Ishikawa (cell line): ENCODE measurements around the gene IL17RD.

Experiments used
- CREB1 ChIP-seq: IDR thresholded peaks from 2 replicates; pipeline ENCODE4 v1.6.1; 2012; ENCODE audit warnings: low read depth
- EGR1 ChIP-seq: IDR thresholded peaks from 2 replicates; pipeline ENCODE4 v1.6.1; 2012
- EP300 ChIP-seq: IDR thresholded peaks from 2 replicates; pipeline ENCODE4 v1.6.1; 2012; ENCODE audit warnings: borderline replicate concordance
- FOXM1 ChIP-seq: IDR thresholded peaks from 2 replicates; pipeline ENCODE4 v1.6.1; 2012; ENCODE audit warnings: low read depth, borderline replicate concordance
- MAX ChIP-seq: IDR thresholded peaks from 2 replicates; pipeline ENCODE4 v1.6.1; 2012
- NFIC ChIP-seq: IDR thresholded peaks from 2 replicates; pipeline ENCODE4 v1.6.1; 2012
- RAD21 ChIP-seq: IDR thresholded peaks from 2 replicates; pipeline ENCODE4 v1.6.1; 2012; ENCODE audit warnings: low read depth
- REST ChIP-seq: IDR thresholded peaks from 2 replicates; pipeline ENCODE4 v1.6.1; 2012; ENCODE audit warnings: low read depth, mild to moderate bottlenecking
- TAF1 ChIP-seq: IDR thresholded peaks from 2 replicates; pipeline ENCODE4 v1.6.1; 2012; ENCODE audit warnings: low read depth, mild to moderate bottlenecking
- TCF12 ChIP-seq: IDR thresholded peaks from 2 replicates; pipeline ENCODE4 v1.6.1; 2012; ENCODE audit warnings: low read depth
- TEAD4 ChIP-seq: IDR thresholded peaks from 2 replicates; pipeline ENCODE4 v1.6.1; 2012
- YY1 ChIP-seq: IDR thresholded peaks from 2 replicates; pipeline ENCODE4 v1.6.1; 2012; ENCODE audit warnings: low read depth
- ZBTB7A ChIP-seq: IDR thresholded peaks from 2 replicates; pipeline ENCODE4 v1.6.1; 2012; ENCODE audit warnings: low read depth
- TF ChIP-seq, protein P1 (sequence below): IDR thresholded peaks from 2 replicates; pipeline ENCODE4 v1.6.1; 2012

Gene IL17RD

DNA sequence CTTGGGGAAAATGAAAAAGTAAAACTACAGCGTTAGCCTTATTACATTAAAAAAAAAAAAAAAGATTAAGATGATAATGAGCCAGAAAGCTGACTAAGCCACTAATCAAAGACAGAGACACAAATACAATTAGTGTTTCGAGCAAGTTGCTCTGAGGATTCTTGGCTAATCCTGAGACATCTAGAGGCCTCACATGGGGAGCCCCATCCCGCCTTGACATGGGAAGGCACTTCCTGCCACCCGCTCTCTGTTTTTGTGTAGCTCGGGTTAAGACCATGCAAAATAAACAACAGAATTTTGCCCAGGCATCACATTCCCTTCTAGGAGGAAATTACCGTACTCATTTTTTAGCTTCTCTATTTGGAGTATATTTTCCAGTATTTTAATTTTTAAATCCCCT is 19.4 kb upstream of the IL17RD start:
- TF ChIP-seq YY1 (no peak), ZBTB7A (no peak), FOXM1 (no peak), EP300 (no peak), EGR1 (no peak), TEAD4 (no peak), TAF1 (no peak), MAX (no peak)

DNA sequence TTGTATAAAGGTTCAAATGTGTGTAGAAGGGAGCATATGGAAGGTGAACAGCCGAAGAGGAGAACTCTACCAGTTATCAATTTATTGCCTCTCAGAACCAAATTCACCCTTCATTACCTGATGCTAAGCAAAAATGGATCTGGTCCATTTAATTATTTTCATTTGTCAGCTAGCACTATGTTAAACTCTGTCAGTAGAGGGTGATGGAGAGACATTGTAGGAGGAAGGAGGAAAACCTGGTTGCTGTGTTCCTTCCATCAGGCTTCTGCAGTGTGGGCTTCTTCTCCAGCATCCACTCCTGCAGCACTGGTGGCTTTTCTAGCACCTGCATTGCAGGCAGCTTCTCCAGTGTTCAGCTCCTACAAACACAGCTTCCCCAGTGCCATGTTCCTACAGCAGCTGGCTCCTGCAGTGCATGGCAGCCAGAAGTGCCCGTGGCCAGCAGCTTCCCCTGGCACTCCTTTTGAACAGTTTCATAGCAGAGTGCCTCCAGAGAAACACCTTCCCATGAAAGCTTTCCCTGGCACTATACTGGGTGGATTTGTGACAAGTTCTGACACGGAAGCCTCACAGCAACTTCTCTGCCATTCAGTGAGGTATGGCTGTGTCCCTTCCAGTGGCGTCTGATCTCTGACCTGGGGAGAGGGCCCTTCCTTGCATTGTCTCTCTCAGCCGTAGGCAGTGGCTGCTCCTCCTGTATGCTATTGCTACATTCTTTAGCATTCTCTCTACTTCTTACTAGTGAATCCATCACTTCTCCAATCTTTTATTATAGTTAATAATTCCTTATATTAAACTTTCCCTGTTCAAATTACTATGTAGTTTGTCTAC is 14.6 kb upstream of the IL17RD start:
- TF ChIP-seq RAD21 (peak; percentile 66), REST (no peak)

- TF ChIP-seq REST (no peak), EP300 (no peak), MAX (no peak), ZBTB7A (no peak)
These were observed 10.9 kb upstream of the IL17RD start for GRCh38 chr3:57176045-57176444.

GRCh38 chr3:57173687-57174086 is 8.5 kb upstream of the IL17RD start:
- TF ChIP-seq FOXM1, result no peak
- no peak for TF ChIP-seq CREB1
- TF ChIP-seq ZBTB7A, result no peak
- no peak for TF ChIP-seq TAF1
- TF ChIP-seq MAX, result no peak
- TF ChIP-seq EGR1, result no peak
- TF ChIP-seq RAD21, result no peak
- TF ChIP-seq, protein P1, sequence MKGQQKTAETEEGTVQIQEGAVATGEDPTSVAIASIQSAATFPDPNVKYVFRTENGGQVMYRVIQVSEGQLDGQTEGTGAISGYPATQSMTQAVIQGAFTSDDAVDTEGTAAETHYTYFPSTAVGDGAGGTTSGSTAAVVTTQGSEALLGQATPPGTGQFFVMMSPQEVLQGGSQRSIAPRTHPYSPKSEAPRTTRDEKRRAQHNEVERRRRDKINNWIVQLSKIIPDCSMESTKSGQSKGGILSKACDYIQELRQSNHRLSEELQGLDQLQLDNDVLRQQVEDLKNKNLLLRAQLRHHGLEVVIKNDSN, result no peak
- no peak for TF ChIP-seq TCF12
- no peak for TF ChIP-seq EP300
- TF ChIP-seq NFIC, result no peak
- no peak for TF ChIP-seq TEAD4
- no peak for TF ChIP-seq REST

DNA sequence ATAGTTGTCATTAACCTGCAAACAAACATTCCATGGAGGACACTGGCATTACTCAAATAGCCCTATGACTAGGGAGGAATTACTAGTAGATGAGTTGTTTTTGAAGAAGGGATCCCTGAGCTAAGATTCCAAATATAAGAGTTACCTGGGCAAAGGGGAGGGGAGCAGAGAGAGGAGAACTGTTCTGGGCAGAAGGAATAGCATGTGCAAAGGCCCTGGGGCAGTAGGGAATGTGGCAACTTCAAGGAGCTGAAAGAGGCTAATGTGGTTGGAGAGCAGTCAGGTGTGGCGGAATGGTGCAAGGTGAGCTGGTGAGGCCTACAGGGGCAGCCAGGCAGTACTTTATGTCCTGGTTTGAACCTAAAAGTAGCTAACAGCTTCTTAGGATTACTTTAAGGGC is 5.8 kb upstream of the IL17RD start:
- TF ChIP-seq MAX (no peak), TEAD4 (no peak), TAF1 (no peak), FOXM1 (no peak), TCF12 (no peak), CREB1 (no peak), NFIC (no peak), REST (no peak), YY1 (no peak), RAD21 (no peak), EP300 (no peak), ZBTB7A (no peak)
